GM12891 (cell line): ENCODE measurements around the gene CEP97.
"Not testable (repeated sequence)": the region's sequence is repeated elsewhere in the genome, so short reads cannot be mapped to it uniquely, and the experiment has no call there.

Experiments used
- PAX5 ChIP-seq: IDR thresholded peaks from 2 replicates; pipeline ENCODE4 v1.6.1; 2011; ENCODE audit warnings: low read length, moderate library complexity, mild to moderate bottlenecking; ENCODE audit not compliant: insufficient read depth, severe bottlenecking
- POLR2A ChIP-seq: IDR thresholded peaks from 2 replicates; pipeline ENCODE4 v1.6.1; 2011; ENCODE audit warnings: low read depth, low read length, control low read depth
- POLR2AphosphoS5 ChIP-seq: IDR thresholded peaks from 2 replicates; pipeline ENCODE4 v1.6.1; 2011; ENCODE audit warnings: low read depth, low read length, control low read depth
- POU2F2 ChIP-seq: IDR thresholded peaks from 2 replicates; pipeline ENCODE4 v1.6.1; 2011; ENCODE audit warnings: low read depth, mild to moderate bottlenecking, control low read depth, low read length, moderate library complexity
- SPI1 ChIP-seq: IDR thresholded peaks from 2 replicates; pipeline ENCODE4 v1.6.1; 2011; ENCODE audit warnings: low read depth, low read length, control low read depth
- TAF1 ChIP-seq: IDR thresholded peaks from 2 replicates; pipeline ENCODE4 v1.6.1; 2011; ENCODE audit warnings: low read depth, low read length, control low read depth

DNA sequence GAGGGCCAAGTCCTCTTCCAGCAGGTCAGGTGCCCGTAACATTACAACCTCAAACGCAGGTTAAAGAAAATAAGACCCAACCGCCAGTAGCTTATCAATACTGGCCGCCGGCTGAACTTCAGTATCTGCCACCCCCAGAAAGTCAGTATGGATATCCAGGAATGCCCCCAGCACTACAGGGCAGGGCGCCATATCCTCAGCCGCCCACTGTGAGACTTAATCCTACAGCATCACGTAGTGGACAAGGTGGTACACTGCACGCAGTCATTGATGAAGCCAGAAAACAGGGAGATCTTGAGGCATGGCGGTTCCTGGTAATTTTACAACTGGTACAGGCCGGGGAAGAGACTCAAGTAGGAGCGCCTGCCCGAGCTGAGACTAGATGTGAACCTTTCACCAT, 30.9 kb upstream of the CEP97 start:
- not testable (repeated sequence) for TF ChIP-seq POLR2AphosphoS5, SPI1, POLR2A, PAX5, TAF1, POU2F2
